Activated naive CD4-positive, alpha-beta T cell treated with anti-CD3 and anti-CD28 coated beads for 36 hours (primary cell): Measurements from ENCODE around the gene ANTXR1. TPM values are rescaled to one million over a fixed set of nuclear protein-coding genes. Genes with fewer than 3 reads are reported as not detected.

Source experiments
- CTCF ChIA-PET: fragments of 350-600 bp; sonication (Branson Sonifier 250); formaldehyde crosslinking; loops from one replicate; lab custom pipeline; 2021; ENCODE audit warnings: antibody characterized with exemption; lab: Charles Lee
- DNase-seq: peaks from one replicate; pipeline ENCODE4 v3.0.0-alpha.2; 2020
- H3K27ac Mint-ChIP-seq: one replicate; pipeline ENCODE4 v1.8.0; 2021; ENCODE audit warnings: mild to moderate bottlenecking, mixed read lengths
- H3K27me3 Mint-ChIP-seq: one replicate; pipeline ENCODE4 v1.8.0; 2021; ENCODE audit warnings: low read depth, mixed read lengths
- H3K36me3 Mint-ChIP-seq: one replicate; pipeline ENCODE4 v1.8.0; 2021; ENCODE audit warnings: low read depth, mixed read lengths
- H3K4me1 Mint-ChIP-seq: one replicate; pipeline ENCODE4 v1.8.0; 2021; ENCODE audit warnings: low read depth, mixed read lengths
- H3K4me3 Mint-ChIP-seq: one replicate; pipeline ENCODE4 v1.8.0; 2021; ENCODE audit warnings: mild to moderate bottlenecking, moderate library complexity, mixed read lengths
- H3K9me3 Mint-ChIP-seq: one replicate; pipeline ENCODE4 v1.8.0; 2021; ENCODE audit warnings: mixed read lengths
- intact Hi-C: fragments of 100-400 bp; cut with micrococcal nuclease; formaldehyde crosslinking; loops from one replicate; pipeline ENCODE4 v1.15.1; 2023
- total RNA-seq, 2 experiments: library from RNA; stranded (reverse); gene quantifications; one replicate each; pipeline ENCODE4 v1.2.3, GENCODE V29; 2021

Gene ANTXR1
- total RNA-seq, 2 experiments from 2014 or later, result 0.17 TPM; not detected in 1

GRCh38 chr2:69082430-69082997 is 69.5 kb downstream of the ANTXR1 start:
- intact Hi-C loops, result no loop called here
- CTCF ChIA-PET, result no interaction called here
- no peaks in the 10 kb centered on the region for H3K36me3 Mint-ChIP-seq
- H3K4me3 Mint-ChIP-seq, result no peak overlapping the region
- H3K9me3 Mint-ChIP-seq, result no peaks in the 10 kb centered on the region
- H3K27ac Mint-ChIP-seq, result no peak overlapping the region
- H3K4me1 Mint-ChIP-seq, result no peaks in the 10 kb centered on the region
- no peak for DNase-seq
- peaks cover 9% of the 10 kb centered on the region for H3K27me3 Mint-ChIP-seq

GRCh38 chr2:69083235-69083748 is 70.3 kb downstream of the ANTXR1 start:
- Mint-ChIP-seq H3K4me1 (no peaks in the 10 kb centered on the region), H3K4me3 (no peak overlapping the region)

GRCh38 chr2:69084492-69084891 is 71.5 kb downstream of the ANTXR1 start:
- H3K4me3 Mint-ChIP-seq, result no peak overlapping the region
- intact Hi-C loops, result no loop called here
- H3K36me3 Mint-ChIP-seq, result no peaks in the 10 kb centered on the region
- H3K9me3 Mint-ChIP-seq, result no peaks in the 10 kb centered on the region
- H3K27ac Mint-ChIP-seq, result no peak overlapping the region
- peaks cover 17% of the 10 kb centered on the region for H3K27me3 Mint-ChIP-seq
- CTCF ChIA-PET, result no interaction called here
- no peaks in the 10 kb centered on the region for H3K4me1 Mint-ChIP-seq
- DNase-seq, result no peak

More at GRCh38 chr2:69083235-69083748, 70.3 kb downstream of the ANTXR1 start:
- Mint-ChIP-seq H3K36me3 (no peaks in the 10 kb centered on the region), H3K9me3 (no peaks in the 10 kb centered on the region), H3K27me3 (peaks cover 11% of the 10 kb centered on the region), H3K27ac (no peak overlapping the region)
- CTCF ChIA-PET, result no interaction called here
- intact Hi-C loops, result no loop called here
- DNase-seq, result no peak

- Mint-ChIP-seq H3K27ac (no peak overlapping the region), H3K36me3 (no peaks in the 10 kb centered on the region), H3K9me3 (no peaks in the 10 kb centered on the region), H3K4me1 (no peaks in the 10 kb centered on the region), H3K4me3 (no peak overlapping the region), H3K27me3 (peaks cover 16% of the 10 kb centered on the region)
- CTCF ChIA-PET, result no interaction called here
- no peak for DNase-seq
- intact Hi-C loops, result no loop called here
Observed at GRCh38 chr2:69086466-69086865, 73.5 kb downstream of the ANTXR1 start.

DNA sequence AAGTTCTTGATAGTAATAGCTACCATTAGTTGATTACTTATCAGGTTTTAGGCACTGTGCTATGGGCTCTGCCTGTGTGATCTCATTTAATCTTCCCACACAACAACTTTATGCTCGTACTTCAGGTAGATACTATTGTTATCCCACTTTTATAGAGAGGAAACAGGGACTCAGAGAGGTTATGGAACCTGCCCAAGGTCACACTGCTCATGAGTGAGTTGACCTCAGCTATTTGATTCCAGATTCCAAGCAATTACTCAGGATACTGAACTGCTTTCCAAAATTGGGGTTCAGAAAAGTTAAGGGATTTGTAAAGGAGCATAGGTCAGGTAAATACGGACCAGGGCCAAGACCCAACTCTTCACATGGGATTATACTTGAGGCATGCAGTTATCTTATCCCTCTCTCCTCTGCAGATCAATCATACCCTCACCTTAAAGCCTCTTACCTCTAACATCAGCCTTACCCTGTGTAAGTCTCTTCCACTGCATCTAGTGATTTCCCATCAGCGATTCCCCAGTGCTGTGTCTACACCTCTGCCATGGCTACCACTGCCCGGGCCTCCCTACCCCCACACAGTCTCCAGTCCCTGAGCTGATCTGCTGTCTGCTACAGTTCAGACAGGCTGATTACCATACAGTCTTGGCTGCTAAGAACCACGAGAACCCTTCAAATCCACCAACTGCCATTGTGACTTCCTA is 74.4 kb downstream of the ANTXR1 start:
- CTCF ChIA-PET, result no interaction called here
- Mint-ChIP-seq H3K9me3 (no peaks in the 10 kb centered on the region), H3K27ac (no peak overlapping the region), H3K36me3 (no peaks in the 10 kb centered on the region), H3K27me3 (peaks cover 16% of the 10 kb centered on the region), H3K4me3 (no peak overlapping the region), H3K4me1 (no peaks in the 10 kb centered on the region)
- DNase-seq, result no peak
- intact Hi-C loops, result no loop called here

DNA sequence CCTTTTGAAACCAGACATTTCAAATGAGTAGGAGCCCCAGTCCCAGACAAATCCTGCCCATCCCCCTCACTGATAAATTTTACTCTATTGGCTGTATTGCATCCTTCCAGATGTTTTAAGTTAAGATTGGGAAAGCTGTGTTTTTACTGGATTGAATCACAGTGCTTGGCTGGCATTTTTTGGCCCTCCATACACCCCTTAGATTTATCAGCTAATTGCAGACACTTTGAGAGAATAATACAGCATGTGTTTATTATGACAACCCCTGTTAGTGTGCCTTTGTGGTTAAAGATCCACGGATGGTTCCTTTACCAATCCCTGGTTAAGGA is 74.9 kb downstream of the ANTXR1 start:
- Mint-ChIP-seq H3K4me1 (no peaks in the 10 kb centered on the region), H3K36me3 (no peaks in the 10 kb centered on the region), H3K27ac (no peak overlapping the region), H3K27me3 (peaks cover 16% of the 10 kb centered on the region), H3K4me3 (no peak overlapping the region), H3K9me3 (no peaks in the 10 kb centered on the region)
- CTCF ChIA-PET, result no interaction called here
- DNase-seq, result no peak
- intact Hi-C loops, result no loop called here

GRCh38 chr2:69088466-69088865 is 75.5 kb downstream of the ANTXR1 start:
- Mint-ChIP-seq H3K9me3 (no peaks in the 10 kb centered on the region), H3K27ac (no peak overlapping the region), H3K36me3 (no peaks in the 10 kb centered on the region), H3K4me1 (no peaks in the 10 kb centered on the region), H3K27me3 (peaks cover 12% of the 10 kb centered on the region), H3K4me3 (no peak overlapping the region)
- intact Hi-C loops, result no loop called here
- no peak for DNase-seq
- CTCF ChIA-PET, result no interaction called here

DNA sequence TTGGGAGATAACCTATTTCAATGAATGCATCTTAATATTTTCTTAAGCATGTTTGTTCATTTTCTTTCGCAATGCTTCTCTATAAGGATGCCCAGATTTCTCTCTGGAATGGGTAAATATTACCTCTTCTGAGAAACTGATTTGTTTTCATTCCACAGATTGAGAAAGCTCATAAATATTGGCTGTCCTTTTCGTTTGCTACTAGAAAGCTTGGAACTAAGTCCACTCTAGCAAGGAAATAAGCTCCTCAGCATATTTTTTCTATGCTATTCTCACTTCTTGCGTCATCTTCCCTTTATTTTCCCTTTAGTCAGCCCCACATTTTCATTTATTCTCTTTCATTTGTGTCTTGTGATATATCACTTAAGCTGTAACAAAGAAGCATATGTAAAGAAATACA is 76.3 kb downstream of the ANTXR1 start:
- no peaks in the 10 kb centered on the region for H3K9me3 Mint-ChIP-seq
- intact Hi-C loops, result no loop called here
- no peaks in the 10 kb centered on the region for H3K36me3 Mint-ChIP-seq
- no peak overlapping the region for H3K4me3 Mint-ChIP-seq
- H3K4me1 Mint-ChIP-seq, result no peaks in the 10 kb centered on the region
- CTCF ChIA-PET, result no interaction called here
- no peak overlapping the region for H3K27ac Mint-ChIP-seq
- no peak for DNase-seq
- H3K27me3 Mint-ChIP-seq, result peaks cover 12% of the 10 kb centered on the region

GRCh38 chr2:69089998-69090397 is 77.0 kb downstream of the ANTXR1 start:
- intact Hi-C loops, result no loop called here

GRCh38 chr2:69090820-69091219 is 77.8 kb downstream of the ANTXR1 start:
- no peak overlapping the region for H3K4me3 Mint-ChIP-seq

More at GRCh38 chr2:69089998-69090397, 77.0 kb downstream of the ANTXR1 start:
- no peaks in the 10 kb centered on the region for H3K4me1 Mint-ChIP-seq
- H3K27me3 Mint-ChIP-seq, result peaks cover 12% of the 10 kb centered on the region
- DNase-seq, result no peak
- H3K36me3 Mint-ChIP-seq, result no peaks in the 10 kb centered on the region
- CTCF ChIA-PET, result no interaction called here
- H3K9me3 Mint-ChIP-seq, result no peaks in the 10 kb centered on the region
- no peak overlapping the region for H3K4me3 Mint-ChIP-seq
- H3K27ac Mint-ChIP-seq, result no peak overlapping the region

GRCh38 chr2:69092857-69093256 is 79.9 kb downstream of the ANTXR1 start:
- no peak overlapping the region for H3K27ac Mint-ChIP-seq
- H3K27me3 Mint-ChIP-seq, result peaks cover 12% of the 10 kb centered on the region
- no peak for DNase-seq
- H3K4me3 Mint-ChIP-seq, result no peak overlapping the region
- H3K9me3 Mint-ChIP-seq, result no peaks in the 10 kb centered on the region
- no peaks in the 10 kb centered on the region for H3K4me1 Mint-ChIP-seq
- CTCF ChIA-PET, result no interaction called here
- intact Hi-C loops, result no loop called here
- H3K36me3 Mint-ChIP-seq, result no peaks in the 10 kb centered on the region

More at GRCh38 chr2:69090820-69091219, 77.8 kb downstream of the ANTXR1 start:
- Mint-ChIP-seq H3K36me3 (no peaks in the 10 kb centered on the region), H3K4me1 (no peaks in the 10 kb centered on the region), H3K27ac (no peak overlapping the region), H3K27me3 (peaks cover 15% of the 10 kb centered on the region), H3K9me3 (no peaks in the 10 kb centered on the region)
- no peak for DNase-seq
- CTCF ChIA-PET, result no interaction called here
- intact Hi-C loops, result no loop called here

DNA sequence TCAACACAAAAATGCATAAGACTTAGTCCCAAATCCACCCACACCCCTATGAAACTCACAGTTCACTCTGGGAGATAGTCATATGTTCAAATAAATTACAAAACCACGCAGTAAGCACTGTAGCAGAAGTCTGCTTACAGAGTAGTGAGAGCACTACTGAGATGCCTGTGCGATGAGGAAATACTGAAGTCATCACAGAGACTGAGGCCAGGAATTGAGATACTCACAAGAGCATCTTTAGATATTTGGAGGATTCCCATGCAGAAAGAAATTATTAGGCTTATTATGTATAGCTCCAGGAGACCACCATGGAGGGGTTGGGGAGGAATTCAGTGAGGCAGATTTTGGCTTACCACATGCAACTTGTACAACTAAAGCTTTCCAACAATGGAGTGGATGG is 82.3 kb downstream of the ANTXR1 start:
- Mint-ChIP-seq H3K9me3 (no peaks in the 10 kb centered on the region), H3K27ac (no peak overlapping the region), H3K4me1 (no peaks in the 10 kb centered on the region), H3K4me3 (no peak overlapping the region), H3K27me3 (peaks cover 4% of the 10 kb centered on the region), H3K36me3 (no peaks in the 10 kb centered on the region)
- CTCF ChIA-PET, result no interaction called here
- no peak for DNase-seq
- intact Hi-C loops, result no loop called here
